H1 (cell line): Measurements from ENCODE around the gene FOXP4. TPM values are rescaled to one million over a fixed set of nuclear protein-coding genes. Genes with fewer than 3 reads are reported as not detected.

Experiments used
- CTCF ChIA-PET: fragments of 300-600 bp; sonication (Branson Sonifier 250); formaldehyde crosslinking; loops from one replicate; lab custom pipeline; 2021; ENCODE audit not compliant: partially characterized antibody; lab: Charles Lee
- POLR2A ChIA-PET: fragments of 300-600 bp; sonication (Branson Sonifier 250); formaldehyde crosslinking; loops from one replicate; lab custom pipeline; 2021; ENCODE audit warnings: inconsistent platforms; ENCODE audit not compliant: partially characterized antibody; lab: Charles Lee
- DNase-seq, 2 experiments: peaks; one replicate each; pipeline versions ENCODE4 v3.0.0 to v3.0.0-alpha.2; 2010 to 2022; ENCODE audit warnings: low spot score in 2 of 2, low read depth in 1 of 2, mixed read lengths in 1 of 2
- FAIRE-seq: peaks from 2 replicates; lab custom pipeline; 2011; peaks lifted over from hg19 to GRCh38; lab: Jason Lieb, UNC
- H2AFZ ChIP-seq: 2 replicates; pipeline ENCODE4 v1.8.1; 2012; ENCODE audit warnings: low read length, inconsistent platforms
- H2AK5ac ChIP-seq: 2 replicates; pipeline ENCODE4 v1.6.1; 2013; ENCODE audit warnings: low read depth, low read length
- H2BK120ac ChIP-seq: replicated peaks from 2 replicates; pipeline ENCODE3; 2013; ENCODE audit warnings: low read depth, low read length, inconsistent platforms
- H2BK12ac ChIP-seq: 2 replicates; pipeline ENCODE4 v1.6.1; 2013; ENCODE audit warnings: low read depth, low read length
- H2BK15ac ChIP-seq: 2 replicates; pipeline ENCODE4 v1.6.1; 2013; ENCODE audit warnings: low read length
- H2BK20ac ChIP-seq: 2 replicates; pipeline ENCODE4 v1.6.1; 2013; ENCODE audit warnings: low read length
- H2BK5ac ChIP-seq: 2 replicates; pipeline ENCODE4 v1.6.1; 2013; ENCODE audit warnings: low read depth, low read length
- H3K14ac ChIP-seq: 2 replicates; pipeline ENCODE4 v1.6.1; 2013; ENCODE audit warnings: inconsistent platforms; ENCODE audit not compliant: insufficient read length
- H3K18ac ChIP-seq: 2 replicates; pipeline ENCODE4 v1.6.1; 2013; ENCODE audit warnings: low read length; ENCODE audit errors: extremely low read depth
- H3K23ac ChIP-seq: 2 replicates; pipeline ENCODE4 v1.6.1; 2013; ENCODE audit warnings: inconsistent platforms; ENCODE audit not compliant: insufficient read length
- H3K23me2 ChIP-seq: 2 replicates; pipeline ENCODE4 v1.6.1; 2013; ENCODE audit warnings: low read depth, low read length
- H3K27ac ChIP-seq: 2 replicates; pipeline ENCODE4 v1.6.1; 2011; ENCODE audit warnings: low read depth, low read length, inconsistent platforms
- H3K27me3 ChIP-seq, 4 experiments: replicated peaks in 1 of 4; 1 replicate in 1 of 4; 2 replicates in 3 of 4; pipeline versions ENCODE4 v1.6.1 to v1.8.1; 2011 to 2013; ENCODE audit warnings: low read length in 3 of 4, mild to moderate bottlenecking in 3 of 4, inconsistent platforms in 2 of 4, mixed read lengths in 2 of 4, moderate library complexity in 1 of 4; ENCODE audit not compliant: control insufficient read depth in 3 of 4, insufficient read depth in 3 of 4; ENCODE audit errors: extremely low read depth in 1 of 4
- H3K36me3 ChIP-seq, 4 experiments: 2 replicates each; pipeline versions ENCODE4 v1.6.1 to v1.8.1; 2011 to 2013; ENCODE audit warnings: mild to moderate bottlenecking in 4 of 4, low read length in 3 of 4, moderate library complexity in 2 of 4, control low read depth in 1 of 4, inconsistent platforms in 1 of 4; ENCODE audit not compliant: insufficient read depth in 4 of 4, control insufficient read depth in 2 of 4
- H3K4ac ChIP-seq: replicated peaks from 2 replicates; pipeline ENCODE3; 2013; ENCODE audit warnings: low read length, low read depth, mixed read lengths, inconsistent platforms; ENCODE audit not compliant: insufficient read length
- H3K4me1 ChIP-seq, 4 experiments: replicated peaks in 1 of 4; 1 replicate in 1 of 4; 2 replicates in 3 of 4; pipeline versions ENCODE4 v1.6.1 to v1.8.1; 2011 to 2013; ENCODE audit warnings: low read length in 3 of 4, inconsistent platforms in 2 of 4, mixed read lengths in 1 of 4; ENCODE audit not compliant: insufficient read depth in 4 of 4, control insufficient read depth in 3 of 4
- H3K4me2 ChIP-seq, 2 experiments: 2 replicates each; pipeline versions ENCODE4 v1.6.1 to v1.8.1; 2011 to 2013; ENCODE audit warnings: low read depth in 2 of 2, low read length in 2 of 2, control low read depth in 1 of 2, inconsistent platforms in 1 of 2, mild to moderate bottlenecking in 1 of 2; ENCODE audit not compliant: insufficient read depth in 1 of 2
- H3K4me3 ChIP-seq, 4 experiments: fragments of 200-600, 300-600 bp in 1 of 4; sonication (generic), shearing (Covaris generic), sonication (Bioruptor Twin) in 1 of 4; 2 replicates each; pipeline versions ENCODE4 v1.5.1 to v1.8.1; 2011 to 2016; ENCODE audit warnings: low read length in 4 of 4, low read depth in 3 of 4, control low read depth in 2 of 4, inconsistent platforms in 2 of 4, mild to moderate bottlenecking in 2 of 4, mixed read lengths in 1 of 4, moderate library complexity in 1 of 4; ENCODE audit not compliant: insufficient read depth in 2 of 4; ENCODE audit errors: extremely low read depth in 1 of 4
- H3K56ac ChIP-seq: replicated peaks from 2 replicates; pipeline ENCODE3; 2013; ENCODE audit warnings: low read depth, mild to moderate bottlenecking, mixed read lengths, low read length, inconsistent platforms; ENCODE audit not compliant: insufficient read length
- H3K79me1 ChIP-seq: 2 replicates; pipeline ENCODE4 v1.6.1; 2013; ENCODE audit warnings: low read depth, low read length, control low read depth
- H3K79me2 ChIP-seq, 2 experiments: 2 replicates each; pipeline versions ENCODE4 v1.6.1 to v1.8.1; 2012 to 2013; ENCODE audit warnings: low read length in 2 of 2, mild to moderate bottlenecking in 2 of 2, inconsistent platforms in 1 of 2; ENCODE audit not compliant: insufficient read depth in 2 of 2, control insufficient read depth in 1 of 2
- H3K9ac ChIP-seq, 4 experiments: replicated peaks in 1 of 4; 1 replicate in 1 of 4; 2 replicates in 3 of 4; pipeline versions ENCODE4 v1.6.1 to v1.8.1; 2011 to 2013; ENCODE audit warnings: low read depth in 3 of 4, low read length in 3 of 4, control low read depth in 2 of 4, mild to moderate bottlenecking in 2 of 4, moderate library complexity in 2 of 4, inconsistent platforms in 1 of 4; ENCODE audit errors: extremely low read depth in 1 of 4
- H3K9me3 ChIP-seq, 2 experiments: 2 replicates each; pipeline versions ENCODE4 v1.6.1 to v1.8.1; 2012 to 2013; ENCODE audit warnings: mild to moderate bottlenecking in 2 of 2, moderate library complexity in 2 of 2, control low read depth in 1 of 2, inconsistent platforms in 1 of 2, low read depth in 1 of 2, low read length in 1 of 2, mixed read lengths in 1 of 2; ENCODE audit not compliant: insufficient read depth in 2 of 2
- H4K20me1 ChIP-seq, 2 experiments: replicated peaks in 1 of 2; 2 replicates each; pipeline versions ENCODE3 to v1.8.1; 2011 to 2013; ENCODE audit warnings: inconsistent platforms in 2 of 2, low read length in 2 of 2, mild to moderate bottlenecking in 1 of 2; ENCODE audit not compliant: insufficient read depth in 2 of 2, control insufficient read depth in 1 of 2
- H4K5ac ChIP-seq: 2 replicates; pipeline ENCODE4 v1.6.1; 2013; ENCODE audit warnings: low read length, low read depth, mixed read lengths, inconsistent platforms; ENCODE audit not compliant: insufficient read length
- H4K8ac ChIP-seq: 2 replicates; pipeline ENCODE4 v1.8.0; 2013; ENCODE audit warnings: mild to moderate bottlenecking, moderate library complexity, low read length, inconsistent platforms; ENCODE audit not compliant: insufficient read depth; ENCODE audit errors: extremely low read depth
- H4K91ac ChIP-seq: replicated peaks from 2 replicates; pipeline ENCODE3; 2013; ENCODE audit warnings: low read length, mixed read lengths, inconsistent platforms; ENCODE audit not compliant: insufficient read length
- ASH2L ChIP-seq: fragments of 200-600, 300-600 bp; sonication (generic); IDR thresholded peaks from one replicate; pipeline ENCODE4 v1.7.1; 2017; ENCODE audit warnings: low read length
- FOSL1 ChIP-seq: IDR thresholded peaks from 2 replicates; pipeline ENCODE4 v1.6.1; 2011; ENCODE audit warnings: mild to moderate bottlenecking, low read depth, low read length, moderate library complexity; ENCODE audit not compliant: insufficient read depth
- RFX5 ChIP-seq: IDR thresholded peaks from 2 replicates; pipeline ENCODE4 v1.6.1; 2011; ENCODE audit warnings: low read depth, low read length, improper control_type of control experiment, borderline replicate concordance
- ZNF274 ChIP-seq: IDR thresholded peaks from 2 replicates; pipeline ENCODE4 v1.7.0; 2012; ENCODE audit warnings: low read length, borderline replicate concordance; ENCODE audit errors: extremely low read depth
- WGBS, 2 experiments: shearing (Covaris generic) in 1 of 2; methylation state at CpG; one replicate each; pipeline versions ENCODE4 v1.1.6 to v1.1.7; 2013 to 2015; ENCODE audit warnings: low lambda C conversion rate in 2 of 2, mixed read lengths in 2 of 2, inconsistent platforms in 1 of 2, low coverage in 1 of 2, missing lambda C conversion rate in 1 of 2; ENCODE audit not compliant: insufficient replicate concordance in 2 of 2, insufficient coverage in 1 of 2, insufficient read length in 1 of 2; ENCODE audit errors: extremely low coverage in 1 of 2, missing lambda C conversion rate in 1 of 2; 5-methylcytosine and 5-hydroxymethylcytosine counted together
- polyA plus RNA-seq, 7 experiments: library from polyadenylated mRNA; depleted of rRNA in 3 of 7; stranded (reverse) in 5 of 7; unstranded in 2 of 7; fragments of >200 nt in 5 of 7; fragments of 200-250 nt in 2 of 7; gene quantifications; 1 replicate in 5 of 7; 2 replicates in 1 of 7; 4 replicates in 1 of 7; pipeline versions ENCODE4 v1.2.1 to v1.2.3, GENCODE V29; 2011 to 2013; ENCODE audit warnings: missing spikeins in 2 of 7, mixed read lengths in 2 of 7
- total RNA-seq: library from RNA; stranded (reverse); fragmentation: NEBNext Ultra II Directional; extraction: Animal tissue kit (Norgen Biotek cat#: 25700); gene quantifications from 2 replicates; pipeline ENCODE4 v1.2.1, GENCODE V29; 2021
- TF ChIP-seq, protein P1 (sequence below): IDR thresholded peaks from 2 replicates; pipeline ENCODE4 v1.6.1; 2012; ENCODE audit warnings: inconsistent platforms

Gene FOXP4
- total and polyA plus RNA-seq, 2 of the 8 experiments (the other 6 are each of a cell fraction or from before 2014, with no cell fraction given): 4.8 to 13.3 TPM

DNA sequence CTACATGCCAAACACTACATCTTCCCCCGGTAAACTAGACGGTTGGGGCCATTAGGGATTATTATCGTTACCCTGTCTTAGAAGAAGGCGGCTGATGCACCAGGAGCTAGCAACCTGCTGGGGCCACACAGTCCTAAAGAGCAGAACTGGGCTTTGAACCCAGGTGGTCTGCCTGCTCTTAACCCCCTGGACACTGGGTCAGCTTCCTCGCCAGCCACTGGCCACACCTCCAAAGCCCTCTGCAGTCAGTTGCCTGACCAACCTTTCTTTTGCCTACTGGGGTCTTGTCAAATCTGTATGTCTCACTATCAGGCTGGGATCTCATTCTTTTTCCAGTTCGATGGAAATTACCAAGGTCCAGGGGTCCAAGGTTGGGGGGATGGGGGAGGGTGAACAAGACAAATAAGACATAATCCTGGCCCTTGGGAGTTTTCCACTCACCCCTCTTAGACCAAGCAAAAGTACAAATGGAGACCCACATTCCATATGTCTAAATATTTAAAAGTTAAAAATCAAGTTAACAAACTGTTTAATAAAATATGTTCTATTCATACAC, 34.0 kb upstream of the FOXP4 start:
- no peak overlapping the region for H3K23ac ChIP-seq
- no peak overlapping the region for H4K91ac ChIP-seq
- H3K79me1 ChIP-seq: no peaks in the 10 kb centered on the region
- FAIRE-seq (no peak), DNase-seq (no peak)
- no peak overlapping the region for H3K4me3 ChIP-seq
- H3K56ac ChIP-seq: no peak overlapping the region
- H2BK15ac ChIP-seq: no peak overlapping the region
- whole genome bisulfite sequencing, 2 experiments: 91% methylated on average over 6 of the region's 6 CpGs; no CpG with 5 or more reads in 1 of the 2 experiments
- no peak overlapping the region for H2BK12ac ChIP-seq
- no peak overlapping the region for H2BK5ac ChIP-seq
- H2AK5ac ChIP-seq: no peak overlapping the region
- no peak overlapping the region for H2AFZ ChIP-seq
- no peaks in the 10 kb centered on the region for H3K9me3 ChIP-seq
- no peaks in the 10 kb centered on the region for H3K79me2 ChIP-seq
- no peak overlapping the region for H4K5ac ChIP-seq
- H3K27ac ChIP-seq: no peak overlapping the region
- H2BK120ac ChIP-seq: no peak overlapping the region
- H3K23me2 ChIP-seq: no peaks in the 10 kb centered on the region
- peaks cover 3 to 50% (median 31%) of the 10 kb centered on the region in 4 experiments for H3K27me3 ChIP-seq
- H3K18ac ChIP-seq: no peak overlapping the region
- no peak overlapping the region for H3K9ac ChIP-seq
- no peak overlapping the region for H3K14ac ChIP-seq
- H4K8ac ChIP-seq: no peak overlapping the region
- CTCF ChIA-PET: interaction anchor here (0.7 to 1.7 kb wide), 6 partner anchors 9 to 171 kb away, joined by 3 to 11 read pairs (median 4); no protein-coding TSS in a partner anchor
- no peaks in the 10 kb centered on the region for H4K20me1 ChIP-seq
- H3K4me2 ChIP-seq: no peak overlapping the region; a peak in 1 of 4 replicates
- H2BK20ac ChIP-seq: no peak overlapping the region
- POLR2A ChIA-PET: no interaction called here
- no peak overlapping the region for H3K4ac ChIP-seq
- TF ChIP-seq, protein P1, sequence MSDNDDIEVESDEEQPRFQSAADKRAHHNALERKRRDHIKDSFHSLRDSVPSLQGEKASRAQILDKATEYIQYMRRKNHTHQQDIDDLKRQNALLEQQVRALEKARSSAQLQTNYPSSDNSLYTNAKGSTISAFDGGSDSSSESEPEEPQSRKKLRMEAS: no peak
- TF ChIP-seq FOSL1 (no peak), ASH2L (no peak), ZNF274 (no peak), RFX5 (no peak)
- H3K4me1 ChIP-seq: no peaks in the 10 kb centered on the region
- H3K36me3 ChIP-seq: no peaks in the 10 kb centered on the region
